Subcutaneous abdominal adipose tissue (tissue), 5 donors: ENCODE measurements around the gene RTN4R.
"Not testable (repeated sequence)": the region's sequence is repeated elsewhere in the genome, so short reads cannot be mapped to it uniquely, and the experiment has no call there.

Experiments used
- H3K27ac ChIP-seq: one replicate; pipeline ENCODE4 v1.7.0; 2013; ENCODE audit warnings: low read depth, mild to moderate bottlenecking, inconsistent platforms, low read length, moderate library complexity
- H3K27me3 ChIP-seq, 5 donors: one replicate each; pipeline ENCODE4 v1.7.0; 2013; ENCODE audit warnings: low read length in 5 of 5, inconsistent platforms in 1 of 5; ENCODE audit not compliant: control insufficient read depth in 5 of 5, insufficient read depth in 4 of 5
- H3K36me3 ChIP-seq, 5 donors: one replicate each; pipeline ENCODE4 v1.7.0; 2013; ENCODE audit warnings: low read length in 5 of 5; ENCODE audit not compliant: control insufficient read depth in 5 of 5, insufficient read depth in 5 of 5
- H3K4me1 ChIP-seq, 5 donors: one replicate each; pipeline ENCODE4 v1.7.0; 2013; ENCODE audit warnings: low read length in 5 of 5, mild to moderate bottlenecking in 3 of 5, moderate library complexity in 1 of 5; ENCODE audit not compliant: control insufficient read depth in 5 of 5, insufficient read depth in 5 of 5
- H3K4me3 ChIP-seq, 5 donors: one replicate each; pipeline ENCODE4 v1.7.0; 2013; ENCODE audit warnings: low read length in 5 of 5, low read depth in 1 of 5
- H3K9ac ChIP-seq, 5 donors: one replicate each; pipeline ENCODE4 v1.7.0; 2013; ENCODE audit warnings: low read length in 5 of 5, mild to moderate bottlenecking in 4 of 5, moderate library complexity in 3 of 5
- H3K9me3 ChIP-seq, 5 donors: one replicate each; pipeline ENCODE4 v1.7.0; 2013; ENCODE audit warnings: low read length in 5 of 5; ENCODE audit not compliant: control insufficient read depth in 5 of 5
- donor health status: healthy.
- donor health status: healthy.
- donor health status: healthy.
- donor health status: healthy.
- donor health status: healthy.

Gene RTN4R

GRCh38 chr22:20268279-20269012 lies at the start of gene RTN4R:
Gene RTN4R, minus strand, starts transcription at chr22:20268318. Its CDS starts 226 bp downstream, at chr22:20268092.
- Histone ChIP-seq H3K27ac (no peak within 1 kb of the TSS), H3K27me3 (peaks cover 0 to 9% (median 5%) of the 10 kb centered on the region in 5 donors), H3K9ac (no peak within 1 kb of the TSS), H3K4me1 (peaks cover 0 to 20% (median 12%) of the 10 kb centered on the region in 5 donors), H3K9me3 (no peaks in the 10 kb centered on the region), H3K4me3 (peak within 1 kb of the TSS in 2 of 5 donors; percentile 36 to 53), H3K36me3 (no peaks in the 10 kb centered on the region)

DNA sequence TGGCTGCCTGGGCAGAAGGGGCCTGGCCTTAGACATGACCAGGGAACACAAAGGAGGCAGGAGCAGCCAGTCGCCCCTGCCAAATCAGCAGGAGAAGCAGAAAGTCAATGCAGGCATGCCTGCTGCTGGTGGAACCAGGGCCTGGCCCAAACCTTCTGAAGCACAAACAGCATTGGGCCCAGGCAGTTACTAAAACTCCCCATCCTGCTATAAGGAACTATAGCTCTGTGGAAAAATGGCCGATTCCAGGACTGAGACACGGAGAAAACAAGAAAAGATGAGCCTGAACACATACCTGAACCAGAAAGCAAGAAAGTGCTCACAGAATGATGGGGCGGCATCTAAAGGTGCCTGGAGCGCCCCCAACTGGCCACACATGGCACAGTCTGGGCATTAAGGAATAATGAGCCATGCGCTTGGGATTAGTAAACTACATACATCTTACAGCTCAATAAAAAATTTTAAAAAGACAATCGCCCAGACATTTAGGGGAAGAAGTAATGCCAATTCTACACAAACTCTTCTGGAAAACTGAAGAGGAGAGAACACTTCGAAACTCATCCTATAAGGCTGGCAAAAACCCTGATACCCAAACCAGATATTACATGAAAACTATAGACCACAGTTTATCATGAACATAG lies 49.4 kb upstream of the RTN4R start:
- peaks cover 0 to 37% (median 23%) of the 10 kb centered on the region in 5 donors for H3K4me1 ChIP-seq
- H3K9ac ChIP-seq: not testable (repeated sequence)

GRCh38 chr22:20316844-20317401 lies 48.8 kb upstream of the RTN4R start:
- H3K9ac ChIP-seq: no peak overlapping the region
- H3K27me3 ChIP-seq: no peaks in the 10 kb centered on the region
- peaks cover 0 to 37% (median 23%) of the 10 kb centered on the region in 5 donors for H3K4me1 ChIP-seq
- no peaks in the 10 kb centered on the region for H3K9me3 ChIP-seq
- no peak overlapping the region for H3K4me3 ChIP-seq
- H3K36me3 ChIP-seq: peaks cover 0 to 11% (median 2%) of the 10 kb centered on the region in 5 donors
- H3K27ac ChIP-seq: no peak overlapping the region

More for the DNA sequence above, 49.4 kb upstream of the RTN4R start:
- not testable (repeated sequence) for H3K27ac ChIP-seq, H3K27me3 ChIP-seq, H3K9me3 ChIP-seq, H3K4me3 ChIP-seq
- peaks cover 0 to 11% (median 2%) of the 10 kb centered on the region in 5 donors for H3K36me3 ChIP-seq

DNA sequence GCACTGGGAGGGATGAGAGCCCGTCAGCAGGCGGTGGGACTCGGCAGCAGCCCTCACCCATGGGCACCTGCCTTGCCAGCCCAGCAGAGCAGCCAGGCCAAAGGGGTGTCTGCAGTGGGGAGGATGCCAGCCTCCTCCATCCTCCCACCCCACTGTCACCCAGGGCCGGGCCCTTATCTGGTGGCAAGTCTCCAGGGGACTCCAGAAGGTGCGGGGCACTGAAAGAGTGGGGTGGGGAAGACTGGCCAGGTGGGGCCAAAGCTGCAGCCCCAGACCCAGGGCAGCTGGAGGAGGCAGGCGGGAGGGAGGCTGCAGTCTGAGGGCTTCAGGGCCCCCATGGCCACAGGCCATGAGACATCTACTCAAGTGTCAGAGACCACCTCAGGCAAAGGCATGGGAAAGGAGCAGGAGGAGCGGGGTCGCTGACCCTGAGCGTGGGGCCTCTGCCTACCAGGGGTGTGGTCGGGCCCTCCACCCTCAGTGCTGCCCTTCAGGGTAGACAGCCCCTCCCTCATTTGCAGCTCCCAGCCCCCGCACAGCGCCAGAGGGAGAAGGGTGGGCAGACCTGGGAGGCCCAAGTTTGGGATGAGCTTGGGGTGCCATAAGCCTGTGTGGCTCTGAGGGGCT lies 48.2 kb upstream of the RTN4R start:
- no peak overlapping the region for H3K4me3 ChIP-seq
- no peak overlapping the region for H3K27ac ChIP-seq
- H3K9ac ChIP-seq: no peak overlapping the region
- H3K36me3 ChIP-seq: peaks cover 0 to 11% (median 2%) of the 10 kb centered on the region in 5 donors
- peaks cover 0 to 35% (median 21%) of the 10 kb centered on the region in 5 donors for H3K4me1 ChIP-seq
- no peaks in the 10 kb centered on the region for H3K27me3 ChIP-seq
- H3K9me3 ChIP-seq: no peaks in the 10 kb centered on the region

- H3K27me3 ChIP-seq: no peaks in the 10 kb centered on the region
- H3K36me3 ChIP-seq: peaks cover 0 to 11% (median 2%) of the 10 kb centered on the region in 5 donors
- H3K4me1 ChIP-seq: peaks cover 0 to 28% (median 14%) of the 10 kb centered on the region in 5 donors
- H3K27ac ChIP-seq: no peak overlapping the region
- H3K9ac ChIP-seq: no peak overlapping the region
- H3K4me3 ChIP-seq: no peak overlapping the region
- no peaks in the 10 kb centered on the region for H3K9me3 ChIP-seq
Observed at GRCh38 chr22:20315337-20316216, 47.5 kb upstream of the RTN4R start.

- H3K27ac ChIP-seq, H3K4me3 ChIP-seq, H3K9ac ChIP-seq, H3K9me3 ChIP-seq, H3K27me3 ChIP-seq: not testable (repeated sequence)
- peaks cover 0 to 11% (median 2%) of the 10 kb centered on the region in 5 donors for H3K36me3 ChIP-seq
- peaks cover 0 to 23% (median 9%) of the 10 kb centered on the region in 5 donors for H3K4me1 ChIP-seq
Observed at GRCh38 chr22:20314741-20315336, 46.7 kb upstream of the RTN4R start.

- H3K27me3 ChIP-seq, H3K9me3 ChIP-seq, H3K4me3 ChIP-seq, H3K9ac ChIP-seq, H3K27ac ChIP-seq: not testable (repeated sequence)
- peaks cover 0 to 11% (median 2%) of the 10 kb centered on the region in 5 donors for H3K36me3 ChIP-seq
- peaks cover 0 to 18% (median 7%) of the 10 kb centered on the region in 5 donors for H3K4me1 ChIP-seq
Observed at GRCh38 chr22:20314206-20314605, 46.1 kb upstream of the RTN4R start.

GRCh38 chr22:20313306-20314077 lies 45.4 kb upstream of the RTN4R start:
- not testable (repeated sequence) for H3K9me3 ChIP-seq, H3K9ac ChIP-seq, H3K27ac ChIP-seq, H3K4me3 ChIP-seq, H3K27me3 ChIP-seq
- peaks cover 0 to 10% (median 0%) of the 10 kb centered on the region in 5 donors for H3K4me1 ChIP-seq
- H3K36me3 ChIP-seq: peaks cover 0 to 11% (median 2%) of the 10 kb centered on the region in 5 donors
